ENCODE results near the gene OVCH1.

GRCh38 chr12:29382251-29382650 is 115.2 kb downstream of the OVCH1 start:
- no peak for TF ChIP-seq CTCF (IDR thresholded peaks at IDR 0.05 in 2 of 3, conservative IDR thresholded peaks at IDR 0.05 in 1 of 3; ENCODE audit: control insufficient read depth in 2 of 3, extremely low read depth in 1 of 3, insufficient read depth in 1 of 3, low read depth in 3 of 3, low read length in 3 of 3)
- TF ChIP-seq POLR2A (IDR thresholded peaks at IDR 0.05; ENCODE audit: low read depth, low read length) = no peak
- no peak for TF ChIP-seq POLR2AphosphoS5 (IDR thresholded peaks at IDR 0.05; ENCODE audit: low read length)
- no peak for TF ChIP-seq MAX (IDR thresholded peaks at IDR 0.05; ENCODE audit: low read depth, low read length)
- TF ChIP-seq NFXL1 (IDR thresholded peaks at IDR 0.05; ENCODE audit: borderline replicate concordance) = no peak
- no peak for TF ChIP-seq SRF (IDR thresholded peaks at IDR 0.05; ENCODE audit: low read depth in 2 of 2, low read length in 2 of 2)

Data from GM12878 (cell line).